Mesendoderm (in vitro differentiated cells): Measurements from ENCODE around the gene SEMA6A.

Experiments
- DNase-seq: peaks from one replicate; pipeline ENCODE4 v3.0.0; 2013
- H2AK5ac ChIP-seq: 2 replicates; pipeline ENCODE4 v1.6.1; 2013; ENCODE audit warnings: low read length, inconsistent platforms
- H2BK120ac ChIP-seq: 2 replicates; pipeline ENCODE4 v1.6.1; 2013; ENCODE audit warnings: low read depth, mild to moderate bottlenecking, low read length, moderate library complexity, mixed read lengths
- H2BK15ac ChIP-seq: replicated peaks from 2 replicates; pipeline ENCODE4 v1.6.1; 2013; ENCODE audit warnings: low read depth, mild to moderate bottlenecking, moderate library complexity
- H2BK5ac ChIP-seq: 2 replicates; pipeline ENCODE4 v1.6.1; 2013; ENCODE audit warnings: low read length, inconsistent platforms
- H3K18ac ChIP-seq: 2 replicates; pipeline ENCODE4 v1.6.1; 2013; ENCODE audit warnings: mild to moderate bottlenecking, low read length, mixed read lengths
- H3K23ac ChIP-seq: one replicate; pipeline ENCODE4 v1.6.1; 2013; ENCODE audit warnings: low read length
- H3K27ac ChIP-seq: 2 replicates; pipeline ENCODE4 v1.5.1; 2013; ENCODE audit warnings: low read depth, mild to moderate bottlenecking, inconsistent platforms, low read length, moderate library complexity
- H3K27me3 ChIP-seq: 2 replicates; pipeline ENCODE4 v1.6.1; 2013; ENCODE audit warnings: low read length, control low read depth, mild to moderate bottlenecking, inconsistent platforms; ENCODE audit not compliant: insufficient read depth, poor library complexity
- H3K36me3 ChIP-seq: 2 replicates; pipeline ENCODE4 v1.6.1; 2013; ENCODE audit warnings: low read length, inconsistent platforms; ENCODE audit not compliant: control insufficient read depth, insufficient read depth
- H3K4ac ChIP-seq: one replicate; pipeline ENCODE4 v1.6.1; 2013; ENCODE audit warnings: low read depth, mild to moderate bottlenecking, low read length, moderate library complexity
- H3K4me1 ChIP-seq: 2 replicates; pipeline ENCODE4 v1.6.1; 2013; ENCODE audit warnings: low read depth, low read length, inconsistent platforms; ENCODE audit not compliant: control insufficient read depth
- H3K4me2 ChIP-seq: 2 replicates; pipeline ENCODE4 v1.6.1; 2013; ENCODE audit warnings: low read length
- H3K4me3 ChIP-seq: 2 replicates; pipeline ENCODE4 v1.5.1; 2013; ENCODE audit warnings: mild to moderate bottlenecking, low read length
- H3K56ac ChIP-seq: one replicate; pipeline ENCODE4 v1.6.1; 2013; ENCODE audit warnings: low read length
- H3K79me1 ChIP-seq: 2 replicates; pipeline ENCODE4 v1.6.1; 2013; ENCODE audit warnings: low read length, inconsistent platforms
- H3K79me2 ChIP-seq: 2 replicates; pipeline ENCODE4 v1.6.1; 2013; ENCODE audit warnings: mild to moderate bottlenecking, low read length; ENCODE audit not compliant: control insufficient read depth, insufficient read depth
- H3K9ac ChIP-seq: 2 replicates; pipeline ENCODE4 v1.6.1; 2013; ENCODE audit warnings: low read length, inconsistent platforms
- H4K5ac ChIP-seq: one replicate; pipeline ENCODE4 v1.6.1; 2013; ENCODE audit warnings: low read length
- H4K8ac ChIP-seq: one replicate; pipeline ENCODE4 v1.6.1; 2013; ENCODE audit warnings: low read depth, mild to moderate bottlenecking, control low read depth, low read length, moderate library complexity
- WGBS: extraction: QIAGEN DNeasy Blood & Tissue Kit; methylation state at CpG from one replicate; pipeline ENCODE4 v1.1.7; 2013; ENCODE audit warnings: low lambda C conversion rate, missing lambda C conversion rate; ENCODE audit not compliant: insufficient coverage; ENCODE audit errors: extremely low coverage; 5-methylcytosine and 5-hydroxymethylcytosine counted together

SEMA6A gene

GRCh38 chr5:116478491-116478890 lies 96.1 kb downstream of the SEMA6A start:
- Histone ChIP-seq H3K4me3 (no peak overlapping the region), H3K27ac (no peak overlapping the region), H2BK5ac (no peak overlapping the region), H3K23ac (no peak overlapping the region), H3K79me2 (no peaks in the 10 kb centered on the region), H3K36me3 (peaks cover 17% of the 10 kb centered on the region), H3K18ac (no peak overlapping the region), H4K8ac (no peak overlapping the region), H2BK120ac (no peak overlapping the region), H4K5ac (no peak overlapping the region), H3K27me3 (no peaks in the 10 kb centered on the region), H2AK5ac (no peak overlapping the region), H3K4me2 (no peak overlapping the region), H3K56ac (no peak overlapping the region), H3K9ac (no peak overlapping the region), H3K4ac (no peak overlapping the region), H2BK15ac (no peak overlapping the region), H3K79me1 (peaks cover 1% of the 10 kb centered on the region), H3K4me1 (no peaks in the 10 kb centered on the region)
- no CpG with 5 or more reads among the region's 2 CpGs for WGBS
- DNase-seq, result no peak

- H2BK5ac ChIP-seq, result no peak overlapping the region
- no peak overlapping the region for H3K4me2 ChIP-seq
- H4K5ac ChIP-seq, result no peak overlapping the region
- no peak overlapping the region for H3K18ac ChIP-seq
- no peak overlapping the region for H3K4ac ChIP-seq
- peaks cover 1% of the 10 kb centered on the region for H3K79me1 ChIP-seq
- H2BK120ac ChIP-seq, result no peak overlapping the region
- H4K8ac ChIP-seq, result no peak overlapping the region
- no peaks in the 10 kb centered on the region for H3K27me3 ChIP-seq
- no peaks in the 10 kb centered on the region for H3K4me1 ChIP-seq
- no peak overlapping the region for H2BK15ac ChIP-seq
- no peak overlapping the region for H2AK5ac ChIP-seq
- DNase-seq, result no peak
- WGBS, result no CpG with 5 or more reads among the region's 4 CpGs
- no peak overlapping the region for H3K27ac ChIP-seq
- H3K79me2 ChIP-seq, result no peaks in the 10 kb centered on the region
- no peak overlapping the region for H3K56ac ChIP-seq
- H3K23ac ChIP-seq, result no peak overlapping the region
- H3K4me3 ChIP-seq, result no peak overlapping the region
- H3K9ac ChIP-seq, result no peak overlapping the region
- H3K36me3 ChIP-seq, result peaks cover 21% of the 10 kb centered on the region
Measured at GRCh38 chr5:116476897-116477537, 97.6 kb downstream of the SEMA6A start.

GRCh38 chr5:116475338-116475737 lies 99.3 kb downstream of the SEMA6A start:
- no peaks in the 10 kb centered on the region for H3K79me2 ChIP-seq
- no CpG with 5 or more reads among the region's 5 CpGs for WGBS
- no peak overlapping the region for H3K18ac ChIP-seq
- no peak overlapping the region for H3K23ac ChIP-seq
- H3K79me1 ChIP-seq, result peaks cover 1% of the 10 kb centered on the region
- no peak overlapping the region for H3K56ac ChIP-seq
- no peak overlapping the region for H4K8ac ChIP-seq
- no peaks in the 10 kb centered on the region for H3K27me3 ChIP-seq
- no peaks in the 10 kb centered on the region for H3K4me1 ChIP-seq
- H2BK15ac ChIP-seq, result no peak overlapping the region
- H3K4me2 ChIP-seq, result no peak overlapping the region
- no peak overlapping the region for H3K9ac ChIP-seq
- no peak overlapping the region for H4K5ac ChIP-seq
- no peak overlapping the region for H3K4ac ChIP-seq
- no peak overlapping the region for H3K4me3 ChIP-seq
- DNase-seq, result no peak
- H3K36me3 ChIP-seq, result peaks cover 21% of the 10 kb centered on the region
- no peak overlapping the region for H3K27ac ChIP-seq
- no peak overlapping the region for H2BK5ac ChIP-seq
- H2AK5ac ChIP-seq, result no peak overlapping the region
- H2BK120ac ChIP-seq, result no peak overlapping the region

GRCh38 chr5:116473706-116474105 lies 100.9 kb downstream of the SEMA6A start:
- Histone ChIP-seq H2BK120ac (no peak overlapping the region), H4K8ac (no peak overlapping the region), H3K56ac (no peak overlapping the region), H3K79me1 (peaks cover 1% of the 10 kb centered on the region), H3K27ac (no peak overlapping the region), H3K18ac (no peak overlapping the region), H4K5ac (no peak overlapping the region), H2BK15ac (no peak overlapping the region), H3K9ac (no peak overlapping the region), H3K4me1 (no peaks in the 10 kb centered on the region), H3K4me2 (no peak overlapping the region), H2BK5ac (no peak overlapping the region), H3K79me2 (no peaks in the 10 kb centered on the region), H3K27me3 (no peaks in the 10 kb centered on the region), H3K4ac (no peak overlapping the region), H3K36me3 (peaks cover 15% of the 10 kb centered on the region), H2AK5ac (no peak overlapping the region), H3K4me3 (no peak overlapping the region), H3K23ac (no peak overlapping the region)
- no CpG with 5 or more reads among the region's 5 CpGs for WGBS
- no peak for DNase-seq

GRCh38 chr5:116472274-116472673 lies 102.3 kb downstream of the SEMA6A start:
- Histone ChIP-seq H2AK5ac (no peak overlapping the region), H3K4me2 (no peak overlapping the region), H3K9ac (no peak overlapping the region), H3K27me3 (no peaks in the 10 kb centered on the region), H3K4ac (no peak overlapping the region), H3K56ac (no peak overlapping the region), H3K23ac (no peak overlapping the region), H3K79me2 (no peaks in the 10 kb centered on the region), H4K5ac (no peak overlapping the region), H3K79me1 (peaks cover 1% of the 10 kb centered on the region), H2BK5ac (no peak overlapping the region), H3K4me1 (no peaks in the 10 kb centered on the region), H3K36me3 (peaks cover 12% of the 10 kb centered on the region), H3K4me3 (no peak overlapping the region), H2BK120ac (no peak overlapping the region), H3K18ac (no peak overlapping the region), H3K27ac (no peak overlapping the region), H2BK15ac (no peak overlapping the region), H4K8ac (no peak overlapping the region)
- no CpG with 5 or more reads among the region's 3 CpGs for WGBS
- DNase-seq, result no peak

GRCh38 chr5:116469631-116470030 lies 105.0 kb downstream of the SEMA6A start:
- H3K27me3 ChIP-seq, result no peaks in the 10 kb centered on the region
- no peak overlapping the region for H3K4ac ChIP-seq
- no peak overlapping the region for H2BK120ac ChIP-seq
- no CpG with 5 or more reads among the region's 3 CpGs for WGBS
- H3K56ac ChIP-seq, result no peak overlapping the region
- no peak overlapping the region for H3K23ac ChIP-seq
- H3K27ac ChIP-seq, result no peak overlapping the region
- H3K4me1 ChIP-seq, result no peaks in the 10 kb centered on the region
- no peaks in the 10 kb centered on the region for H3K79me2 ChIP-seq
- no peak overlapping the region for H4K5ac ChIP-seq
- no peak overlapping the region for H3K9ac ChIP-seq
- H3K4me3 ChIP-seq, result no peak overlapping the region
- no peak overlapping the region for H3K4me2 ChIP-seq
- H3K36me3 ChIP-seq, result peaks cover 8% of the 10 kb centered on the region
- H2BK15ac ChIP-seq, result no peak overlapping the region
- no peak overlapping the region for H2AK5ac ChIP-seq
- no peak overlapping the region for H4K8ac ChIP-seq
- H2BK5ac ChIP-seq, result no peak overlapping the region
- H3K79me1 ChIP-seq, result no peaks in the 10 kb centered on the region
- no peak for DNase-seq
- no peak overlapping the region for H3K18ac ChIP-seq
